Spleen (tissue), 7 donors: ENCODE results near the gene DNASE2.

Experiments used
- POLR2AphosphoS5 ChIP-seq, 3 donors: sonication (generic); formaldehyde crosslinking; IDR thresholded peaks; one replicate each; pipeline ENCODE4 v1.5.1; 2017; ENCODE audit warnings: antibody characterized with exemption in 3 of 3
- TF ChIP-seq, protein P1 (sequence below), 11 experiments: fragments of 200-600 bp in 7 of 11; fragments of 450-650 bp in 4 of 11; sonication (generic) in 4 of 11; IDR thresholded peaks in 8 of 11; conservative IDR thresholded peaks in 3 of 11; 1 replicate in 7 of 11; 2 replicates in 4 of 11; pipeline versions ENCODE4 v1.4.0 to v1.8.0; 2016 to 2021; ENCODE audit warnings: antibody characterized with exemption in 11 of 11, inconsistent platforms in 4 of 11, mild to moderate bottlenecking in 1 of 11
- donor health status: DM: no; HTN: no; CAD: no; lungs with moderate emphysema.
- donor health status: DM: no; HTN: no; CAD: no.
- donor health status: DM: no; HTN: no; CAD: no.

- TF ChIP-seq POLR2AphosphoS5 (IDR thresholded peaks at IDR 0.05): no peak
- TF ChIP-seq, protein P1, sequence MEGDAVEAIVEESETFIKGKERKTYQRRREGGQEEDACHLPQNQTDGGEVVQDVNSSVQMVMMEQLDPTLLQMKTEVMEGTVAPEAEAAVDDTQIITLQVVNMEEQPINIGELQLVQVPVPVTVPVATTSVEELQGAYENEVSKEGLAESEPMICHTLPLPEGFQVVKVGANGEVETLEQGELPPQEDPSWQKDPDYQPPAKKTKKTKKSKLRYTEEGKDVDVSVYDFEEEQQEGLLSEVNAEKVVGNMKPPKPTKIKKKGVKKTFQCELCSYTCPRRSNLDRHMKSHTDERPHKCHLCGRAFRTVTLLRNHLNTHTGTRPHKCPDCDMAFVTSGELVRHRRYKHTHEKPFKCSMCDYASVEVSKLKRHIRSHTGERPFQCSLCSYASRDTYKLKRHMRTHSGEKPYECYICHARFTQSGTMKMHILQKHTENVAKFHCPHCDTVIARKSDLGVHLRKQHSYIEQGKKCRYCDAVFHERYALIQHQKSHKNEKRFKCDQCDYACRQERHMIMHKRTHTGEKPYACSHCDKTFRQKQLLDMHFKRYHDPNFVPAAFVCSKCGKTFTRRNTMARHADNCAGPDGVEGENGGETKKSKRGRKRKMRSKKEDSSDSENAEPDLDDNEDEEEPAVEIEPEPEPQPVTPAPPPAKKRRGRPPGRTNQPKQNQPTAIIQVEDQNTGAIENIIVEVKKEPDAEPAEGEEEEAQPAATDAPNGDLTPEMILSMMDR (IDR thresholded peaks at IDR 0.05 in 8 of 11, conservative IDR thresholded peaks at IDR 0.05 in 3 of 11): no peak
Observed at GRCh38 chr19:12922959-12923358, 41.7 kb upstream of the DNASE2 start.
